GM21576 (cell line): ENCODE data around the gene KIAA1328.
"Not testable (repeated sequence)": the region's sequence is repeated elsewhere in the genome, so short reads cannot be mapped to it uniquely, and the experiment has no call there.

Experiments used
- ATAC-seq: cut with Tn5 transposase; IDR thresholded peaks from one replicate; pipeline ENCODE4 v1.9.1; 2021; ENCODE audit warnings: mild to moderate bottlenecking, moderate library complexity; ENCODE audit not compliant: unreplicated experiment

The KIAA1328 gene

DNA sequence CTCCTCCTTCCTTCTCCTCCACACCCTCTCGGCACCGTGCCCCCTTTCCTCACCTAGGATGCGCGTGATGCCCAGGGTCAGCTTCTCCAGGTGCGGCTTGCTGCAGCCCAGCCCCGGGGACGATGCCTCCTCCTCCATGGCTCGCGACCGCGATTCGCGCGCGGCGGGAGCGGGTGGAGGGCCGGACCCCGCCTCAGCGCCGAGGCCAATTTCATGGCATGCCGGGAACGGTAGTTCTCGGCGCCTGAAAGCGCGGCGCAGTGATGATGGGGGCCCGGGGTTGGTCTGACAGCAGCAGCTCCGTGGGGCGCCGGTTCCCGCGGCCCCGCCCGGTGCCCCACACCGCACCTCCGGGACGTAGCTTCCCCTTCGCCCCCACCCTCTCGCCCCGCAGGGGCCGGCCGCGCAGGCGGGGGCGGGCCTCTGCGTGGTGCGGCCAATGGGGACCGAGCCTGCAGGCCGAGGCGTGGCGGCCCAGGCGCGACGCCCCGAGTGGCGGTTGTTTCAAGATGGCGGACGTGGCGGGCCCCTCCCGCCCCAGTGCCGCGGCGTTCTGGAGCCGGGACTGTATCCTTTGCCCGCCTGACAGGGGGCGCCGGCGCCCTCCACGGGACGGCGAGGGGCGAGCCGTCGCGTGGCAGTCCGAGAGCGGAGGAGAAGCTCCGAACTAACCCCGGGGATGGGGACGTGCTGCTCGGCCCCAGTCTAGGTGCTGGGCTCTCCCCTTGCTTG, at the start of gene KIAA1328, which contains the start of gene TPGS2:
Gene KIAA1328 (plus strand): TSS at position 498 of the 732 bp plus-strand sequence. CDS start 12 bp downstream, at position 510.
Gene TPGS2 (minus strand): TSS at position 373 of the 732 bp plus-strand sequence. CDS start 235 bp downstream, at position 138.
- ATAC-seq: peak; percentile 84

DNA sequence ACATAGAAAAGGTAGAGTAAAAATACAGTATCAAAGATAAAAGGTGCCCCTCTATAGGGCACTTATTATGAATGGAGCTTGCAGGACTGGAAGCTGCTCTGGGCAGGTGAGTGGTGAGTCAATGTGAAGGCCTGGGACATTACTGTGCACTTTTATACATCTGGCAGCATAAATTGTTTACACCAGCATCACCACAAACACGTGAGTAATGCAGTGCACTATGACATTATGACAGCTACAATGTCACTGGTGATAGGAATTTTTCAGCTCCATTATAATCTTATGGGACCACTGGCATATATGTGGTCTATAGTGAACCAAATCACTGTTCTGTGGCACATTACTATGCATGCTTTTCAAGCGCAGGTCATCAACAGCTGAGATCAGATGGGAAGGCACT, 48.2 kb upstream of the KIAA1328 start:
- no peak for ATAC-seq

DNA sequence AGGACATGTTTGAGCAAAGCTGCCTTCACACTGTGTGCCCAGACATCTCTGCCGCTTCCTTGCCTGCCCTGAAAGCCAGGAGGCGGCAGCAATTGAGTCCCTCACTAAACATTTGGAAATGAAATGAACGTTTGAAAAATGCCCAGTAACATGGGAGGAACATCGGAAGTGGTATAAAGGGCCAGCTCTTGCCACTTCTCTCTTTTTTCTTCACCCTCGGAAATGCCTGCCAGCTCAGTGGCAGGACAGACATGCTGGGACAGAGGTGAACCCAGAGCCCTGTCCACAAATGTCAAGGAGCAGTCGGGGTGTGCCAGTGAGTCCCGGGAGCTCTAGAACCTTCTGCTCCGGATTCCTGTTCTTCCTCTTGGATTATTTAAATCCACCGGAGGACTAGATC, 46.2 kb upstream of the KIAA1328 start:
- no peak for ATAC-seq

DNA sequence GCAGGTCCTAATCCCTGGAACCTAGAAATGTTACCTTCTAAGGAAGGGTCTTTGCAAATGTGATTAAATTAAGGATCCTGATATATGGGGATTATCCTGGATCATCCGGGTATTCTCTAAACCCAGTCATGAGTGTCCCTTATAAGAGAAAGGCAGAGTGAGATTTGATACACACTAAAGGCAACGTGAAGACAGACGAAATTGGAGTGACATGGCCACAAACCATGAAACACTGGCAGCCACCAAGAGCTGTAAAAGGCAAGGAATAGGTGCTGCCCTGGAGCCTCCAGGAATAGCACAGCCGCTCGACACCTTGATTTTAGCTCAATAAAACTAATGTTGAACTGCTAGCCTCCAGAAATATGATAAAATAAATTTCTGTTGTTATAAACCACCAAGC, 45.1 kb upstream of the KIAA1328 start:
- no peak for ATAC-seq

DNA sequence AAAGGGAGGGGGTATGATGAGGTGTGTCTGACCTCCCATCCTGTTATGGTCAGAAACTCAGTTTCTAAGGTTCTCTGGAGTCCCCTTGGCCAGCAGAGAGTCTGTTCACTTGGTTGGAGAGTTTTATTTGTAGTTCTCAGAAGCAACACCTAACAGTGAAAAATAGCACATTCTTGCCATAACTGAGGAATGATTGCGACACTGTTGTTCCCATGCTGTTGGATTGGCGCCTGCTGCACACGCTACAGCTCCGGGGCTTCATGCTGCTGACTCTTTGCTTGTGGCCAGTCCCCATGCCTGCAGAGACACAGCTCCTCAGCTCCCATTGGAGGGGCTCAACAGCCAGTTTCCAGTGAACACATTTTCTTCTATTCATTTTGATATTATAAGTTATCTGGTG, 42.2 kb upstream of the KIAA1328 start:
- ATAC-seq: no peak

DNA sequence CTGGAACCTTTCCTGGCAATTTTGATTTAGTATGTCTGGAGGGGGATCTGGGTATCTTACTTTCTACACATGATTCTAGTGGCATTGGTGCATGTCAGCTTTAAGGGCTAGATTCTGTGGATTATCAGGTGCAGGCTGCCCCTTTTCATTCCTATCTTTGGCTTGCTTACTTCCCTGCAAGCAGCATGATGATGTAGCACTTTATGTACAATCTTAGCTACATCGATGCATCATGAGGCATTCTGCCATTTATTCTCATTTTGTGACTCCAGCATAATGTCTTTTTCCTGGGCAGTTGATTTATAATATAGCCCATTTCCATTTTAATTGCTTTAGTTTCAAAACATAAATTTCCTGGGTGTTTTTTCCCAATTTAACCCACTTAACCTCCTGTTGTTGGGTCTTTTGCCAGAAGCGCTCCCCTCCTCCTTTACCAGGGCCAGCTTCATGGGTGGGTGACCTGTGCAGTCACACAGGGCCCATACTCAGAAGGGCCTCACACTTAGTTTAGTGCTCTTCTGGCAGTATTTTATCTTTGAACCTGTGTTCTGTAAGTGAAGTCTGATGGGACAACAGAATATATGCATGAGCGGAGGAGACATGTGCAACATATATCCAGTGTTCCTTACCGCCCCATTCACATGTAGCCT, 36.2 kb upstream of the KIAA1328 start:
- no peak for ATAC-seq

DNA sequence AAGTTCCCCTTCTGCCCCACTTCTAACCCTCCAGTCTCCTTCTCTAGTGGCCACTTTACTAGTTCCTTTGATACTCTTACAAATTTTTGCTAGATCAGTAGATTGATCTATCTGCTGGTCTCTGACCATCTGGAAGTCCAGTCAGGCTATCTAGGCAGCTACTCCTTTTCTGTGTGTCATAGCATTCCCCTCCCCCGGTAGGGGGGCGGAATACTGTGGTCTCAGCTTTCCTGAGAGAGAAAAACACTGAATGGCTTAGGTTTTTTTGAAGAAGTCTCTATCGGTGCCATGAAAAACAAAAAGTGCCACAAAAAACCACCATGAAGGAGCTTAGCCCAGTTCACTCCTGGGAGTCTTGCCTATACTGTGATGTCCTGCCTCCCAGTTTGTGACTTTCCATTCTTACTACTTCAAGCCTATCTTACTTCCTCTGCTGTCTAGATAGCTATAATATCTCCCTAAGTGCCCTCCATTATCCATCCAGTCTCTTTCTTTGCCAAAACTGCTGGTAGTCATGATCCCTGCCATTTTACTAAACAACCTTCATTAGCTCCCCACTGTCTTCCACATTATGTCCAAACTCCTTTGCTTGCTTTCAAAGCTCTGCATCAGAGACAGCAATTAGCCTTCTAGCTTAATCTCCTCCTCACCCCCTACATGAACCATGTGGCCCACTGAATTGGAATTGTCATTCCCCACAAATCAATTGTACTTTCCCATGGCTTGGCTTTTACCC, 30.0 kb upstream of the KIAA1328 start:
- no peak for ATAC-seq

DNA sequence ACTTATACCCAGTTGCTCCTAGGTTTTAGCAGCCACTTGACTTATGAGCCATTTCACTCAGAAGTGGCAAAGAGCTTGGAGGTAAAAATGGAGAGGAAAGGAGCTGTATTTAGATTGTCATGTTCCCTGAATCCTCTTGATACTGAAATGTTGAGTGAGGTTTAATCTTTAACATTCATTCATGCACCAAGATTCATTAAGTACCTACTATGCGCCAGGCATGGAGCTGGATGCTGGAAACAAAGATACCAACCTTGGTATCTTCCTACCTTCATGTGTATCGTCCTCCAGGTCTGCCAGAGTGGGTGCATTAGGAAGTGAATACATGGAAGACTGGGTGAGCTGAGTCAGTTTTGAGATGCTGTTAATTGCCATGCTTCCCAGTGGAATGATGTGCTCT, 23.8 kb upstream of the KIAA1328 start:
- no peak for ATAC-seq

DNA sequence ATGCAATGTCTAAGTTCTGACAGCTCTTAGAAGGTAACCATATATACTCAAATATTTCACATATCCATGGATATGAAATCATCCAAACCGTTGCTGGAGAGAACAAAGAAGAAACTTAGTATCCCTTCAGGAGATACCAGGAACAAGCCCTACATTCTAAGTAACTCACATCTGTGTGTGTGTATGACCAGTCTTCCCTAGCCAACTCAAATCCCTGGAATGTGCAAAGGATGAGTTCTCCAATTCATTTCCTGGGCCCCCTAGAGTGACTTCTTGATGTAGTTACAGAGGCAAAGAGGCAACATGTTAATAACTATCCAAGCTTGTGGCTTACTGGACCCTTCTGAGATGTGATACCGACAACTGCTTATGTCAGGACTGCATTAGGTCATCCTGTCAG, 20.2 kb upstream of the KIAA1328 start:
- ATAC-seq: no peak

DNA sequence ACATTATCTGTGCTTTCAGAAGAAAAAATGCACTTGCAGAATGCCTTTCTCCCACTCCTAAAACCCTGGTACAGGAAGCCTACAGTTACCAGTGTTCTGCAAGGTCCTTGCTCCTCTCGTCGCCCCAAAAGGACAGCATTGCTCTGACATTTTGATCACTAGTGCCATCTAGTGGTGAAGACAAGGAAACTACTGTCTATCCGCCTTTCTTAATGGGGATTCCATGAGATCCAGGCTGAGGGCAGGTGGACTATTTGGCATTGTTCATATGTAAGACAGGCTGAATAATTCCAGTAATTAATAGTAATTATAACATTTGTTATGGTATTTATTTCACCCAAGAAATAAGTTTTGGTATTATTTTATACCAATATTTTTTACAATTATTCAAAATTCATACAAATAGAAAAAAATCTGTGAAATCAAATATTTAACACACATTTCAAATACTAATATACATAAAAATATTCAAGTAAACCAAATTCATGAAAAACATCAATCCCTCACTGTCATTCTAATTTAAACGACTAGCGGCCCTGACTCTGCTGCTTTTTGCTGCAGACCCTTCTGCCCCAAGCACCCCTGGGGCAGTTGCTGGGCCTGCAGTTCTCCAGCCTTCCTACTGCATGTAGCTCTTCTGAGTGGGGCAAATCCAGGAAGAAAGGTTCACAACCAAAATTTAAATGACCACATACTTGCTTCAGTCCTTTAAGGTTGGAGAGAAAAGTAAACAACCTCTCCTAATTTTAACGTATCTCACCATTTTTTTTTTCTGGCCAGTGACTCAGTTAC, 19.1 kb upstream of the KIAA1328 start:
- peak; percentile 92 for ATAC-seq

DNA sequence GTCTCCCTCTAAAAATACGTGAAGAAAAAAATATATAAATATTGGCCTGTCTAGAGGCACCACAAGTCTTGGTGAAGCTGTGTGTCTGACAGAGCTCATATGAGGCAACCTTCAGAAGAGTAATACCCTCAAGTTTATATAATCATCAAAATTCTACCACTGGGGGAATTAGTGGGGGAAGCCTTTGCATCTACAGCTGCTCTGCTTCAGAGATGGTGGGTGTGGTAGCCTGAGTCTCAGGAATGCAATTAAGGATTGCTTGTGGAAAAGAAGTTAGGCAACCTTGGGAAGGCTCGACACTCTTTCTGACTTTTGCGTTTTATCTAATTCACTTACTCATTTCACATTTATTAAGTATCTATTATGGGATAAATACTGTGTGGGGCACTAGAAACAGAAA, 17.5 kb upstream of the KIAA1328 start:
- ATAC-seq: no peak

DNA sequence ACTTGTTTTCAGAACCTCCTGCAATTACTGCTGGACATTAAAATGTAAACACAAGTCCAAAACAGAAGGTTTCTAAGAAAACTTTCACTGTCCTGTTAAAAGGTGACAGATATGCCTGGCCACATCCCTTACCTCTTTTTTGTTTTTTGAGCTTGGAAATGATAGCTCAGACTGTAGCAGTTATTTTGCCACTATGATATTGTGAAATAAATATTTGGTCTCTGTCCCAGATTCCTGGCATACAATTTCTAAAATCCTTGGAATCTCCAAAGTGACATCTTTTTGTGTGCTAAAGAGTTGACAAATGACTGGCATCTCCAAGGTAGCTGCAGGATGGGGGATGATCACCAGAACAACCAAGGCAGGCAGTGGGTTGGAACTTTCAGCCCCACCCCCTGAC, 17.0 kb upstream of the KIAA1328 start:
- ATAC-seq: no peak

DNA sequence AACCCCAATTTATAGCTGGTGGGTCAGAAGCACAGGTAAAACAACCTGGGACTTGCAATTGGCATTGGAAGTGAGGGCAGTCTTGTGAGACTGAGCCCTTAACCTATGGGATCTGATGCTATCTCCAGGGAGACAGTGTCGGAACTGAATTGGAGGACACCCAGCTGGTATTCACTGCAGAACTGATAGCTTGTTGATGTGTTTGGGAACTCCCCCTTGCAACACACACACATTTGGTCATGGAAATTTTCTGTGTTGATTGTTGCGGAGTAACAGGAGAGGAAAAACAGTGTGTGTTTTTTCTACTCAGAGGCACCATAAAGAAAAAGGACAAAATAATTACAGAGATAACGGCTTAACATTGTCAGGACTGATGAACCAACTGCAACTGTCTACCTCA, 16.2 kb upstream of the KIAA1328 start:
- ATAC-seq: no peak

DNA sequence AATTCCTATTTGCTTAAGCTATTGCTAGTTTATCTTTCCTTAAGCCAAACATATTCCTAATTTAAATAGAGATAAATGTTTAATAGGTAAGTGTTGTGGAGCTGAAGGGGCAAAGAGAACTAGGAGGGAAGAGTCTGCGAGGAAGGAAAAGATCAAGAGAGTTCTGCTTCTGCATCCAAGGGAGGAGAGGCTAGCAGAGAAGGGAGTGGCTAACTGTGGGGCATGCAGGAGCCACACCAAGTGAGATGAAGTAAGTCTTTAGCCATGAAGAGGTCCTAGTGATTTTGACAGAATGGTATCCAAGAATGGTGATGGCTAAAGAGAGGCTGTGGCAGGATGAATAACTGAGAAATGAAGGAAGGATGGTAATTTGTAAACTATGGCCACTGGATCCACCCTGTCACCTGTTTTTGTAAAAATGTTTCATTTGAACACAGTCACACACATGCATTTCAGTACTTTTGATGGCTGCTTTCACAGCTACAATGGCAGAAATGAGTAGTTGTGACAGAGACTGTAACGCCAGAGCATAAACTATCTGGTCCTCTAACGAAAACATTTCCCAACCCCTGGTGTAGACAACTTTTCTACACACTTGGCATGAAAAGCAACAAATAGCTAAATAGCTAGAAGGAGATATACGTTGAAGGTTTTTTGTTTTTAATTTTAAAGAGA, 15.7 kb upstream of the KIAA1328 start:
- no peak for ATAC-seq

DNA sequence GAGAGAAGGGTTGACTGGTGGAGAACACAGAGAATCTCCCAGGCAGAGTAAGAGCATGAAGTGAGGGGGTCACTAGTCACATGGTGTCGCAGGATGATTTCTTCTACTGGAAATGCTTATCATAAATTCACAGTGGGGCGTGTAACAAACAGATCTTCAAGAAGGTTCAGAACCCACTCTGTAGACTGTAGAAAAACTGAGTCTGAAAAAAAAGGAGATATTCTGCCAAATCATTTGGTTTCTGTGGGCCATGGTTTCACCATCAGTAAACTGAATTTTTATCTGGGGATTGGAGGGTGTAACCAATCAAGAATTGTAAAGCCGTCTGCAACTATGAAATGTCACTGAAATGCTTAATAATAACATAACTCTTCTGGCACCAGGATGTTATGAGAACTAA, 15.1 kb upstream of the KIAA1328 start:
- no peak for ATAC-seq

DNA sequence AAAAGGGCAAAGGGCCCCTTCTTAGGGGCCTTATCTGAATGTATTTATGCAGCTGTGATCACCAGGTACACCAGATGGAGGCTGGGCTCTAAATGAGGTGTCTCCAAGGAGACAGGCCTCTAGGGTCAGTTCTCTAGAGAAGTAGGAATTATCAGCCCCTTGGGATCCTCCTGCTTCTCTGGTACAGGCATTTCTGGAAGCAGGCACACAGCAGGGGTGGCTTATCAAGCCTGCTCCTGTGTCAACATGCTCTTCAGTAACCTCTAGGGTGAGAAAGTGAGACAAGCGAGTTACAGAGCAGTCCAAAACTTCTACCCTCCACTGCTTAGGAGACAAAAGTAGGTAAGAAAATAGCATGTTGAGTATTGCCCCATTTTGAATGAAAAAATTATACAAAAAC, 13.9 kb upstream of the KIAA1328 start:
- ATAC-seq: no peak

DNA sequence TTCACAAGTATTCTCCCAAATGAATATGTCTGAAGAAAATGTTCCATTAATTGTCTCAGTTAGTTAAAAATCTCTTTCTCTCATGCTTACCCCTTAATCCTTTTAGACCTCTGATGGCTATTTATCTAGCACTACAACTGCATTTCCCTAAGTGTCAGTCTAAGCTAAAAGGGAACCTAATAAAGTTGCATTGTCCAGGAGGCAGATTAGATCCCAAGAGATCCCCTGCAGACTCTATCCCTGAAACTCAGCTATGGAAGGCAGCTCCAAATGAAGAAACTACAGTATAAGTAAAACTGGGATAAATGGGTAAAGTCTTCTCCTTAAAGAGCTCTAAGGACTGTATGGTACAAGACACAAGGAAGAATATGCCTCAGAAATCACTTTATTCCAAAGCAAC, 12.8 kb upstream of the KIAA1328 start:
- ATAC-seq: not testable (repeated sequence)

DNA sequence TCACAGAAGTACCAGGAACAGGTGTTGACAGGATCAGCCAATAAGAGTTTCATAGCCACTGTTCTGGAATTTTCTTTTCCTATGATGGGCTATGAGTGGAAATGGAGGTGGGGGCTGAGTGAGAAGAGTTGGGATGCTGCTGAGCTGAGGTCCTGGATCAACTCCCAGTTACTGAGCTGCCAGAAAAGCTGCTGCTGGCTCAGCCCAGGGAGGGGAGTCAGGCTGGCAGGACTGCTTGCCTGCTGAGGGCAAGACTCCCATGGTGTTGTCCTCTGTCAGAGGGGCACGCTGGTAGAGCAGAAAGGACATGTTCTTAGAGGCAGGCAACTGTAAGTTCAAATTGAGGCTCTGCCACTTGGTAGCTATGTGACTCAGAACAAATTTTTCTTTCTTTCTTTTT, 11.9 kb upstream of the KIAA1328 start:
- ATAC-seq: no peak

DNA sequence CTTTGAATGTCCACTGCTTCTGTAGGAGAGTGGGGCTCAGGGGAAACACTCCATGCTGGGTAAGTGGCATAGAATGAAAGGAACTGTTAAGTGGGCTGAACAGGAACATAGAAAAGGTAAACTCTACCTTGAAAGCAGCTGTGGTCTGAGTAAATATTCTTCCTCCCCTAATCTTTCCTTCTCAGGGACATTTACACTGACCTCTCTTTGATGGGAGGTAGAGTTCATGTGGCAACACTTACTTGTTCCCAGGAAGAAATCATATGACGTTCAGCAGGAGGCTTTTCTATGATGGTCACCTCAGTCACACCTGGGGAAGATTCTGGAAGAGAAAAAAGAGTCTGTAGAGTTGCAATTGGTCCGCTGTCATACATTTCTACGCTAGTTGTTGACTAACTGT, 10.3 kb upstream of the KIAA1328 start:
- ATAC-seq: no peak

DNA sequence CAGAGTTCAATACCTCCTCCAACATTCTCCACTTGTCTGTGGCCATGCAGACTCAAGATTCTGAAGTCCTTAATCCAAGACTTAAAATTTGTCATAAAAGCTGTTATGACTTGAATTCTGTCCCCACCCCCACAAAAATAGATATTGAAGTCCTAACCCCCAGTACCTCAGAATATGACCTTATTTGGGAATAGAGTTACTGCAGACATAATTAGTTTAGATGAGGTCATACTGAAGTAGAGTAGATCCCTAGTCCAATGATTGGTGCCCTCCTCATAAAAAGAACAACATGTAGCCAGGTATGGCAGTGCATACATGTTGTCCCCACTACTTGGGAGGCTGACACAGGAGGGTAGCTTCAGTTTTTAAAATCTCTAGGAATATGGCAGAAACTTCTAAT, 9.3 kb upstream of the KIAA1328 start:
- ATAC-seq: no peak

DNA sequence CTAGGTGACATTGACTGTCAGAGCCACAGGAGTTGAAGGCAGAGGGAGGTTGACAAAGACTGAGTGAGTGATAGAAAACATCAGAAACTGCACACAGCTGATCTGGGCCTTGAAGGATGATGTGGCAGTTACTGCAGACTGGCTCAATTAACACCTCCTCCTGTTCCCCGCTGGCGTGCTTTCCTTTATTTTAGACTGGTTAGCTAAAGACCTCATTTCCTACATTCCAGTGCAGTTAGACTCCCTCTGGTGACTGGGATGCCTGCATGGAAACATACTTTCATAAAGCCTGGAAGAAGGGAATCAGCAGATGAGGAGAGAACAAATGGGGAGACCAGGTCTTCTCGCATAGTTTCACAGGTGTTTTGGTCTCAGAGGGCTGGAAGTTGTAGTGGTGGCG, 7.2 kb upstream of the KIAA1328 start:
- no peak for ATAC-seq
